Heart right ventricle (tissue), 16 donors: Measurements from ENCODE around the gene EPN1. TPM values are rescaled to one million over a fixed set of nuclear protein-coding genes. Genes with fewer than 3 reads are reported as not detected.
"Not testable (repeated sequence)": the region's sequence is repeated elsewhere in the genome, so short reads cannot be mapped to it uniquely, and the experiment has no call there.

ENCODE experiments used
- ATAC-seq, 8 donors: fragments of 200-7000 bp; cut with Tn5 transposase; one replicate each; pipeline ENCODE4 v1.9.1; 2020; ENCODE audit warnings: mild to moderate bottlenecking in 8 of 8, moderate library complexity in 8 of 8, moderate number of reproducible peaks in 1 of 8
- DNase-seq, 2 donors: peaks; one replicate each; pipeline ENCODE4 v3.0.0-alpha.2; 2020
- H3K27ac ChIP-seq, 10 donors: fragments of 200-600 bp; sonication (generic) in 2 of 10; one replicate each; pipeline versions ENCODE4 v1.5.0 to v1.8.0; 2020 to 2022; ENCODE audit warnings: mild to moderate bottlenecking in 3 of 10
- H3K27me3 ChIP-seq, 7 donors: fragments of 200-600 bp; one replicate each; pipeline ENCODE4 v1.8.0; 2021 to 2022; ENCODE audit warnings: mild to moderate bottlenecking in 2 of 7
- H3K36me3 ChIP-seq, 9 donors: fragments of 200-600 bp; sonication (generic) in 1 of 9; one replicate each; pipeline versions ENCODE4 v1.5.0 to v1.8.0; 2020 to 2022; ENCODE audit warnings: mild to moderate bottlenecking in 2 of 9
- H3K4me1 ChIP-seq, 9 donors: fragments of 200-600 bp; sonication (generic) in 1 of 9; one replicate each; pipeline versions ENCODE4 v1.5.0 to v1.8.0; 2020 to 2022; ENCODE audit warnings: mild to moderate bottlenecking in 4 of 9
- H3K4me3 ChIP-seq, 10 donors: fragments of 200-600 bp; sonication (generic) in 2 of 10; one replicate each; pipeline versions ENCODE4 v1.5.0 to v1.8.0; 2020 to 2022; ENCODE audit warnings: mild to moderate bottlenecking in 7 of 10, moderate library complexity in 2 of 10
- H3K9me3 ChIP-seq, 11 donors: fragments of 200-600 bp in 10 of 11; sonication (generic) in 2 of 11; one replicate each; pipeline versions ENCODE4 v1.5.0 to v1.8.0; 2013 to 2022; ENCODE audit warnings: mild to moderate bottlenecking in 2 of 11, control low read depth in 1 of 11, moderate library complexity in 1 of 11
- WGBS, 2 donors: extraction: QIAGEN DNeasy Blood & Tissue Kit; methylation state at CpG; one replicate each; pipeline ENCODE4 v1.1.7; 2013; ENCODE audit warnings: inconsistent platforms in 1 of 2; 5-methylcytosine and 5-hydroxymethylcytosine counted together
- intact Hi-C, 10 donors: fragments of 100-400 bp; cut with DNase I; formaldehyde crosslinking; loops; one replicate each; pipeline versions ENCODE4 v1.11.1 to v1.14.2; 2022
- polyA plus RNA-seq, 2 donors: library from polyadenylated mRNA; stranded (reverse); fragments of 200-250 nt; gene quantifications; one replicate each; pipeline ENCODE4 v1.2.3, GENCODE V29; 2013
- total RNA-seq, 10 donors: library from RNA; stranded (reverse); fragmentation: NEBNext Ultra II Directional in 3 of 10; extraction: Animal tissue kit (Norgen Biotek cat#: 25700) in 3 of 10; gene quantifications; one replicate each; pipeline versions ENCODE4 v1.2.1 to v1.2.4, GENCODE V29; 2021 to 2023
- TF ChIP-seq, protein P1 (sequence below), 9 donors: fragments of 200-600 bp; sonication (generic) in 2 of 9; IDR thresholded peaks; one replicate each; pipeline versions ENCODE4 v1.5.0 to v1.8.0; 2021 to 2022; ENCODE audit warnings: antibody characterized with exemption in 9 of 9, mild to moderate bottlenecking in 5 of 9, moderate library complexity in 1 of 9
- donor health status: Arrhythmogenic right ventricular cardiomyopathy.
- donor health status: ischemic (EF 13 %, LVEDD 7.1; RV severe dilation, severe dysfunction).
- donor health status: healthy with polysubstance abuse.
- donor health status: DM: no; HTN: yes; CAD: no.
- donor health status: DM: no; HTN: no; CAD: no.
- donor health status: ischemic (EF 25% LVEDD 6.9; RV normal size, moderate dysfunction).
- donor health status: ischemic (EF 25% LVEDD 5.7; RV mildly dilated, moderate dysfunction).
- donor health status: healthy.
- donor health status: DM: yes; HTN: yes; CAD: no.
- donor health status: Ischemic cardiomyopathy.
- donor health status: ischemic (EF 35%, LVEDD 5.7; RV mildly dilated, moderate dysfunction).
- donor health status: nonischemic (EF 11% LVEDD 7.7; RV severe dilation, severe dysfunction).
- donor health status: DM: yes; HTN: yes; CAD: no.
- donor health status: PGD.
- donor health status: ischemic (EF 29% LVEDD 5.4; RV normal size, mild dysfunction).
- donor health status: nonischemic (EF 23%, LVEDD 6.1; RV moderate dilation, normal function).

The EPN1 gene
- total and polyA plus RNA-seq, 12 donors: 127 to 305 (median 138) TPM

DNA sequence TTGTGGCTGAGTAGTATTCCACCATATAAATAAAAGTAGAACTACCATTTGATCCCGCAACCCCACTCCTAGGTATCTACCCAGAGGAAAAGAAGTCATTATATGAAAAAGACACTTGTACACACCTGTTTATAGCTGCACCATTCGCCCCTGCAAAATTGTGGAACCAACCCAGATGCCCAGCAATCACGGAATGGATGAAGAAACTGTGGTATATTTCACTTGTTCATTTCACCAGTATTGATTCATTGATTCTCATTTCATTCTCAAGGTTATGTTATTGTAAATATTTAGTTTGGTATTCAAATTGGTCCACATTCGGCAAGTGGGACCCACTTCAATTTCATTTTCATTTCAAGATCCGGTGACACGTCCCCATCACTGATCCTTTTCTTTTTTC lies 75.7 kb downstream of the EPN1 start:
- Histone ChIP-seq H3K27me3 (peaks cover 0 to 25% (median 6%) of the 10 kb centered on the region in 7 donors), H3K27ac (no peak overlapping the region), H3K4me1 (no peaks in the 10 kb centered on the region), H3K9me3 (no peaks in the 10 kb centered on the region), H3K36me3 (no peaks in the 10 kb centered on the region), H3K4me3 (no peak overlapping the region)
- TF ChIP-seq, protein P1, sequence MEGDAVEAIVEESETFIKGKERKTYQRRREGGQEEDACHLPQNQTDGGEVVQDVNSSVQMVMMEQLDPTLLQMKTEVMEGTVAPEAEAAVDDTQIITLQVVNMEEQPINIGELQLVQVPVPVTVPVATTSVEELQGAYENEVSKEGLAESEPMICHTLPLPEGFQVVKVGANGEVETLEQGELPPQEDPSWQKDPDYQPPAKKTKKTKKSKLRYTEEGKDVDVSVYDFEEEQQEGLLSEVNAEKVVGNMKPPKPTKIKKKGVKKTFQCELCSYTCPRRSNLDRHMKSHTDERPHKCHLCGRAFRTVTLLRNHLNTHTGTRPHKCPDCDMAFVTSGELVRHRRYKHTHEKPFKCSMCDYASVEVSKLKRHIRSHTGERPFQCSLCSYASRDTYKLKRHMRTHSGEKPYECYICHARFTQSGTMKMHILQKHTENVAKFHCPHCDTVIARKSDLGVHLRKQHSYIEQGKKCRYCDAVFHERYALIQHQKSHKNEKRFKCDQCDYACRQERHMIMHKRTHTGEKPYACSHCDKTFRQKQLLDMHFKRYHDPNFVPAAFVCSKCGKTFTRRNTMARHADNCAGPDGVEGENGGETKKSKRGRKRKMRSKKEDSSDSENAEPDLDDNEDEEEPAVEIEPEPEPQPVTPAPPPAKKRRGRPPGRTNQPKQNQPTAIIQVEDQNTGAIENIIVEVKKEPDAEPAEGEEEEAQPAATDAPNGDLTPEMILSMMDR (IDR thresholded peaks at IDR 0.05): no peak
- intact Hi-C loops: no loop called here
- ATAC-seq: no peak
- DNase-seq: no peak
- 86% methylated on average over 6 of the region's 6 CpGs for WGBS, 2 donors

DNA sequence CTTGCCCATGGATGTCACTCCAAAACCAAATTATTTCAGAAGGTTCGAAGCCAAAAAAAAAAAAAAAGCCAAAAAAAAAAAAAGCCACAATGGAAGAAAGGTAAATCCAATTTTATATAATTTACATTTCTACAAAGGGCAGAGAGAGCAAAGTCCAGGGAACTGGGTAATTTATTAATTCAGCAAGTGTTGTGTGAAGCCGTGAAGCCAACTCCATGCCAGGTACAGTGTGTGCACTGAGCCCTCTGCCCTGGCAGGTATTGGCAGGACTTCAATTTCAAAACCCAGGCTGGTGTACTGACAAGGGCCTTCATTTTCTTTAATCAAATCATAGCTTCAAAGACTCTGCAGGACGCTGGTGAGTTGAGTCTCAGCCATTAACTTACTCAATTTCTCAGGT lies 78.4 kb downstream of the EPN1 start:
- ATAC-seq: no peak
- Histone ChIP-seq H3K4me1 (no peaks in the 10 kb centered on the region), H3K9me3 (no peaks in the 10 kb centered on the region), H3K4me3 (no peak overlapping the region), H3K36me3 (no peaks in the 10 kb centered on the region), H3K27me3 (peaks cover 0 to 21% (median 6%) of the 10 kb centered on the region in 7 donors), H3K27ac (no peak overlapping the region)
- WGBS, 2 donors: 69 to 73% methylated on average over 3 of the region's 3 CpGs
- TF ChIP-seq, protein P1 (IDR thresholded peaks at IDR 0.05): no peak
- intact Hi-C loops: no loop called here
- no peak for DNase-seq

DNA sequence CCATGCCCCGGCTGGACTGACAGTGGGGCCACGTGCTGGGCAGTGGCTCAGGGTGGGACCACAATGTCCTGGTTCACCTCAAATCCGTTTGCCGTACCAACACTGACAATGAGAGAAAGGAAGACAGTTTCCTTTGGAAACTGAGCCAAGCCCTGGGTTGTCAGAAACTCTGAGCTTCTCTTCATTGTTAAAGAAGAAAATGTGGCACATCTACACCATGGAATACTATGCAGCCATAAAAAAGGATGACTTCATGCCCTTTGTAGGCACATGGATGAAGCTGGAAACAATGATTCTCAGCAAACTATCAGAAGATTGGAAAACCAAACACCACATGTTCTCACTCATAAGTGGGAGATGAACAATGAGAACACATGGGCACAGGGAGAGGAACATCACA lies 81.8 kb downstream of the EPN1 start:
- peaks cover 0 to 18% (median 6%) of the 10 kb centered on the region in 7 donors for H3K27me3 ChIP-seq
- H3K4me3 ChIP-seq, H3K36me3 ChIP-seq, ATAC-seq, DNase-seq, intact Hi-C loops, H3K27ac ChIP-seq, H3K4me1 ChIP-seq, H3K9me3 ChIP-seq: not testable (repeated sequence)
- WGBS, 2 donors: 79 to 81% methylated on average over 4 of the region's 4 CpGs

DNA sequence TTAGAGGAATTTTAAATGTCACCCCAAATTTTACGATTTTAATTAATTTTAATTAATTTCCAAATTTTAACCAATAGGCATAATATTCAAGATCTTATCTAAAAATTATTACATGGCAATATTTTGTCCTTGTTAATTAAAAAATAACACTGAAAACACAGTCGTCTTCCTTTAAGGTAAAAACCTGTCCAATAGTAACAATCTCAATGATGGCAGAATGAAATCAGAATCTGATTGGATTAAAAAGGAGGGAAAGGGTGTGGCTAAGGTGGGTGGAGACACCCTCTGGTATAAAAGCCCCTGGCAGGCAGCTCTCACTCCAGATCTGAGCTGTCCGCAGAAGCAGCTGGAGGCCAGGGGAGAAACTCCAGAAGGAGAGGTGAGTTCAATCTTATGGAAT lies 83.8 kb downstream of the EPN1 start, which contains the start of gene RFPL4A:
Gene RFPL4A, plus strand, starts transcription at position 301 of the 400 bp plus-strand sequence. CDS start 2,704 bp downstream, outside the sequence.
- DNase-seq, H3K36me3 ChIP-seq, H3K9me3 ChIP-seq, ATAC-seq, intact Hi-C loops, H3K4me1 ChIP-seq, H3K27ac ChIP-seq, H3K4me3 ChIP-seq: not testable (repeated sequence)
- WGBS, 2 donors: 82 to 85% methylated on average over 2 of the region's 3 CpGs
- H3K27me3 ChIP-seq: peaks cover 0 to 14% (median 3%) of the 10 kb centered on the region in 7 donors

Other genes starting within 250 kb of the EPN1 start
- not detected for gene SHISA7, start 231.9 kb upstream of the EPN1 start, total RNA-seq
- under 1 TPM in 1 of 2 donors, not detected in 1; under 0.01 TPM for gene SHISA7, start 231.9 kb upstream of the EPN1 start, polyA plus RNA-seq
- 10 to 100 TPM; 42.5 to 69.8 (median 48.3) TPM for gene ISOC2, start 213.6 kb upstream of the EPN1 start, total RNA-seq
- gene ISOC2, start 213.6 kb upstream of the EPN1 start, polyA plus RNA-seq: 100 to 1,000 TPM in 1 of 2 donors, 10 to 100 TPM in 1; 88.7 to 117 TPM
- gene C19orf85, start 210.5 kb upstream of the EPN1 start, total RNA-seq: not detected
- not detected for gene C19orf85, start 210.5 kb upstream of the EPN1 start, polyA plus RNA-seq
- 1 to 10 TPM; 2.5 to 7.8 (median 4.3) TPM for gene ZNF628, start 198.6 kb upstream of the EPN1 start, total RNA-seq
- 1 to 10 TPM; 4.9 to 7.5 TPM for gene ZNF628, start 198.6 kb upstream of the EPN1 start, polyA plus RNA-seq
- gene NAT14, start 190.0 kb upstream of the EPN1 start, total RNA-seq: 1 to 10 TPM; 5.8 to 9.9 (median 6.8) TPM
- 10 to 100 TPM in 1 of 2 donors, 1 to 10 TPM in 1; 9.0 to 16.4 TPM for gene NAT14, start 190.0 kb upstream of the EPN1 start, polyA plus RNA-seq
- 1 to 10 TPM; 2.0 to 6.5 (median 4.0) TPM for gene SSC5D, start 186.8 kb upstream of the EPN1 start, total RNA-seq
- 1 to 10 TPM in 1 of 2 donors, under 1 TPM in 1; 0.72 to 2.8 TPM for gene SSC5D, start 186.8 kb upstream of the EPN1 start, polyA plus RNA-seq
- gene SBK2, start 138.1 kb upstream of the EPN1 start, total RNA-seq: 10 to 100 TPM in 1 of 10 donors, 1 to 10 TPM in 9; 1.1 to 14.1 (median 2.0) TPM
- gene SBK2, start 138.1 kb upstream of the EPN1 start, polyA plus RNA-seq: 1 to 10 TPM in 1 of 2 donors, under 1 TPM in 1; 0.39 to 9.4 TPM
- gene SBK3, start 129.7 kb upstream of the EPN1 start, total RNA-seq: 10 to 100 TPM in 4 of 10 donors, 1 to 10 TPM in 6; 2.0 to 33.3 (median 7.3) TPM
- gene SBK3, start 129.7 kb upstream of the EPN1 start, polyA plus RNA-seq: 10 to 100 TPM in 1 of 2 donors, 1 to 10 TPM in 1; 3.2 to 11.3 TPM
- gene ZNF579, start 94.4 kb upstream of the EPN1 start, total RNA-seq: 10 to 100 TPM in 4 of 10 donors, 1 to 10 TPM in 6; 7.1 to 16.9 (median 9.6) TPM
- gene ZNF579, start 94.4 kb upstream of the EPN1 start, polyA plus RNA-seq: 10 to 100 TPM; 13.1 to 23.8 TPM
- gene FIZ1, start 75.7 kb upstream of the EPN1 start, total RNA-seq: 10 to 100 TPM; 11.6 to 18.8 (median 13.5) TPM
- 10 to 100 TPM in 1 of 2 donors, 1 to 10 TPM in 1; 9.3 to 16.5 TPM for gene FIZ1, start 75.7 kb upstream of the EPN1 start, polyA plus RNA-seq
- 10 to 100 TPM in 8 of 10 donors, 1 to 10 TPM in 2; 7.9 to 22.0 (median 12.9) TPM for gene ZNF524, start 74.9 kb upstream of the EPN1 start, total RNA-seq
- gene ZNF524, start 74.9 kb upstream of the EPN1 start, polyA plus RNA-seq: 10 to 100 TPM; 34.9 to 39.4 TPM
- 10 to 100 TPM; 11.8 to 20.0 (median 13.5) TPM for gene ZNF865, start 69.6 kb upstream of the EPN1 start, total RNA-seq
- 10 to 100 TPM; 13.9 to 26.5 TPM for gene ZNF865, start 69.6 kb upstream of the EPN1 start, polyA plus RNA-seq
- gene ZNF784, start 50.7 kb upstream of the EPN1 start, total RNA-seq: 10 to 100 TPM in 8 of 10 donors, 1 to 10 TPM in 2; 8.9 to 16.4 (median 12.2) TPM
- 1 to 10 TPM; 6.4 to 9.9 TPM for gene ZNF784, start 50.7 kb upstream of the EPN1 start, polyA plus RNA-seq
- gene ZNF580, start 34.2 kb upstream of the EPN1 start, total RNA-seq: 10 to 100 TPM; 16.6 to 24.9 (median 21.1) TPM
- 10 to 100 TPM; 16.5 to 29.9 TPM for gene ZNF580, start 34.2 kb upstream of the EPN1 start, polyA plus RNA-seq
- gene ZNF581, start 31.6 kb upstream of the EPN1 start, total RNA-seq: 10 to 100 TPM in 1 of 10 donors, 1 to 10 TPM in 9; 4.0 to 15.6 (median 6.5) TPM
- gene ZNF581, start 31.6 kb upstream of the EPN1 start, polyA plus RNA-seq: 10 to 100 TPM in 1 of 2 donors, 1 to 10 TPM in 1; 5.6 to 10.8 TPM
- 10 to 100 TPM; 12.1 to 20.0 (median 13.3) TPM for gene CCDC106, start 27.0 kb upstream of the EPN1 start, total RNA-seq
- 10 to 100 TPM; 15.3 to 29.6 TPM for gene CCDC106, start 27.0 kb upstream of the EPN1 start, polyA plus RNA-seq
- 100 to 1,000 TPM in 1 of 10 donors, 10 to 100 TPM in 9; 64.1 to 100 (median 72.9) TPM for gene U2AF2, start 20.2 kb upstream of the EPN1 start, total RNA-seq
- 10 to 100 TPM; 75.5 to 90.2 TPM for gene U2AF2, start 20.2 kb upstream of the EPN1 start, polyA plus RNA-seq
- not detected for gene NLRP9, start 63.2 kb downstream of the EPN1 start, total RNA-seq
- not detected for gene NLRP9, start 63.2 kb downstream of the EPN1 start, polyA plus RNA-seq
- under 1 TPM in 1 of 10 donors, not detected in 9; 0.30 TPM for gene RFPL4A, start 83.9 kb downstream of the EPN1 start, total RNA-seq
- gene RFPL4A, start 83.9 kb downstream of the EPN1 start, polyA plus RNA-seq: not detected
- gene RFPL4AL1, start 93.9 kb downstream of the EPN1 start, total RNA-seq: not detected
- not detected for gene RFPL4AL1, start 93.9 kb downstream of the EPN1 start, polyA plus RNA-seq
- not detected for gene NLRP11, start 156.8 kb downstream of the EPN1 start, total RNA-seq
- not detected for gene NLRP11, start 156.8 kb downstream of the EPN1 start, polyA plus RNA-seq
- gene NLRP4, start 161.3 kb downstream of the EPN1 start, total RNA-seq: not detected
- gene NLRP4, start 161.3 kb downstream of the EPN1 start, polyA plus RNA-seq: not detected